Loucy (cell line): Measurements from ENCODE around the gene LAMB4.

ENCODE experiments used
- H2AFZ ChIP-seq: fragments of 200-600 bp; sonication (generic); 2 replicates; pipeline ENCODE4 v1.6.0; 2016; ENCODE audit warnings: antibody characterized with exemption, mild to moderate bottlenecking, low read length, moderate library complexity
- H3F3A ChIP-seq: fragments of 200-600 bp; 2 replicates; pipeline ENCODE4 v1.6.0; 2016; ENCODE audit warnings: antibody characterized with exemption, low read depth, mild to moderate bottlenecking
- H3K27me3 ChIP-seq: fragments of 200-600 bp; sonication (generic); 2 replicates; pipeline ENCODE4 v1.6.1; 2014; ENCODE audit warnings: low read length, mild to moderate bottlenecking; ENCODE audit not compliant: insufficient read depth, poor library complexity, severe bottlenecking
- H3K36me3 ChIP-seq: fragments of 200-600 bp; sonication (generic); 2 replicates; pipeline ENCODE4 v1.6.1; 2016; ENCODE audit warnings: low read length; ENCODE audit not compliant: insufficient read depth
- H3K4me1 ChIP-seq: fragments of 200-600 bp; sonication (generic); 2 replicates; pipeline ENCODE4 v1.5.1; 2014; ENCODE audit warnings: low read length, mild to moderate bottlenecking; ENCODE audit not compliant: insufficient read depth, poor library complexity, severe bottlenecking
- H3K4me2 ChIP-seq: fragments of 200-600 bp; sonication (generic); 2 replicates; pipeline ENCODE4 v1.6.0; 2014; ENCODE audit warnings: antibody characterized with exemption, low read length, low read depth, mild to moderate bottlenecking; ENCODE audit not compliant: poor library complexity, severe bottlenecking
- H3K4me3 ChIP-seq: fragments of 200-600 bp; sonication (generic); 2 replicates; pipeline ENCODE4 v1.5.1; 2014; ENCODE audit warnings: low read length, mild to moderate bottlenecking, mixed read lengths; ENCODE audit not compliant: poor library complexity, severe bottlenecking
- H3K79me2 ChIP-seq: fragments of 200-600 bp; sonication (generic); 2 replicates; pipeline ENCODE4 v1.6.1; 2014; ENCODE audit warnings: low read length; ENCODE audit not compliant: insufficient read depth
- H3K9ac ChIP-seq: fragments of 200-600 bp; sonication (generic); 2 replicates; pipeline ENCODE4 v1.6.0; 2014; ENCODE audit warnings: mild to moderate bottlenecking, low read depth, low read length, moderate library complexity; ENCODE audit not compliant: poor library complexity, severe bottlenecking
- H3K9me2 ChIP-seq: fragments of 200-600 bp; sonication (generic); replicated peaks from 2 replicates; pipeline ENCODE4 v1.6.1; 2016; ENCODE audit warnings: low read depth, low read length, mixed read lengths
- H3K9me3 ChIP-seq: fragments of 200-600 bp; sonication (generic); 2 replicates; pipeline ENCODE4 v1.6.1; 2014; ENCODE audit warnings: mild to moderate bottlenecking, antibody characterized with exemption, low read length, low read depth; ENCODE audit not compliant: insufficient read depth
- H4K20me1 ChIP-seq: fragments of 200-600 bp; sonication (generic); 2 replicates; pipeline ENCODE4 v1.6.0; 2014; ENCODE audit warnings: antibody characterized with exemption, low read length, mild to moderate bottlenecking; ENCODE audit not compliant: insufficient read depth, poor library complexity, severe bottlenecking
- EZH2phosphoT487 ChIP-seq: fragments of 200-600 bp; IDR thresholded peaks from 2 replicates; pipeline ENCODE4 v1.6.1; 2018; ENCODE audit warnings: antibody characterized with exemption, mild to moderate bottlenecking, moderate library complexity, borderline replicate concordance
- TF ChIP-seq, protein P1 (sequence below): fragments of 200-600 bp; sonication (generic); conservative IDR thresholded peaks from 2 replicates; pipeline ENCODE4 v1.5.1; 2014; ENCODE audit warnings: mild to moderate bottlenecking, antibody characterized with exemption, low read length

The LAMB4 gene

DNA sequence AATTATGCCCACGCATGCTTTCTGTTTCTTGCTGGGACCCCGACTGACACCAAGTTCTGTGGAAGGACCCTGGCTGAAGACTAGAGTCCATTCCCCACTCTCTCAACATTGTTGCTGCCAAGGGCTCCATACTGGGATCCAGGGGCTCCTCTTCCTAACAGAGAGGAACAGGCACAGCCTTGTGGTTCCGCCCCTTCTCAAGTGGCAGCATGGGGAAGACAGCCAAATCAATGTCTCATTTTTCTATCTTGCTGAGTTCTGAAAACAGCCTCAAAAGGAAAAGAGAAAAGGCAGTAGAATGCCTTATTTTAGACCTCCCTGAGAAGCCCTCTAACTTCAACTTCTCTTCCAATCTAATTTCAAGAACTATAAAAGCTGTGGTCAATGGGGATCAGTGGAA is 103.5 kb downstream of the LAMB4 start:
- no peaks in the 10 kb centered on the region for H3K27me3 ChIP-seq
- no peaks in the 10 kb centered on the region for H4K20me1 ChIP-seq
- H3K79me2 ChIP-seq: no peaks in the 10 kb centered on the region
- H3K4me1 ChIP-seq: no peaks in the 10 kb centered on the region
- no peaks in the 10 kb centered on the region for H3F3A ChIP-seq
- TF ChIP-seq, protein P1, sequence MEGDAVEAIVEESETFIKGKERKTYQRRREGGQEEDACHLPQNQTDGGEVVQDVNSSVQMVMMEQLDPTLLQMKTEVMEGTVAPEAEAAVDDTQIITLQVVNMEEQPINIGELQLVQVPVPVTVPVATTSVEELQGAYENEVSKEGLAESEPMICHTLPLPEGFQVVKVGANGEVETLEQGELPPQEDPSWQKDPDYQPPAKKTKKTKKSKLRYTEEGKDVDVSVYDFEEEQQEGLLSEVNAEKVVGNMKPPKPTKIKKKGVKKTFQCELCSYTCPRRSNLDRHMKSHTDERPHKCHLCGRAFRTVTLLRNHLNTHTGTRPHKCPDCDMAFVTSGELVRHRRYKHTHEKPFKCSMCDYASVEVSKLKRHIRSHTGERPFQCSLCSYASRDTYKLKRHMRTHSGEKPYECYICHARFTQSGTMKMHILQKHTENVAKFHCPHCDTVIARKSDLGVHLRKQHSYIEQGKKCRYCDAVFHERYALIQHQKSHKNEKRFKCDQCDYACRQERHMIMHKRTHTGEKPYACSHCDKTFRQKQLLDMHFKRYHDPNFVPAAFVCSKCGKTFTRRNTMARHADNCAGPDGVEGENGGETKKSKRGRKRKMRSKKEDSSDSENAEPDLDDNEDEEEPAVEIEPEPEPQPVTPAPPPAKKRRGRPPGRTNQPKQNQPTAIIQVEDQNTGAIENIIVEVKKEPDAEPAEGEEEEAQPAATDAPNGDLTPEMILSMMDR: no peak
- TF ChIP-seq EZH2phosphoT487: no peak
- H3K9me2 ChIP-seq: no peaks in the 10 kb centered on the region
- H3K4me3 ChIP-seq: no peak overlapping the region
- H3K4me2 ChIP-seq: no peak overlapping the region
- no peak overlapping the region for H3K9ac ChIP-seq
- H2AFZ ChIP-seq: no peak overlapping the region
- no peaks in the 10 kb centered on the region for H3K9me3 ChIP-seq
- H3K36me3 ChIP-seq: no peaks in the 10 kb centered on the region

DNA sequence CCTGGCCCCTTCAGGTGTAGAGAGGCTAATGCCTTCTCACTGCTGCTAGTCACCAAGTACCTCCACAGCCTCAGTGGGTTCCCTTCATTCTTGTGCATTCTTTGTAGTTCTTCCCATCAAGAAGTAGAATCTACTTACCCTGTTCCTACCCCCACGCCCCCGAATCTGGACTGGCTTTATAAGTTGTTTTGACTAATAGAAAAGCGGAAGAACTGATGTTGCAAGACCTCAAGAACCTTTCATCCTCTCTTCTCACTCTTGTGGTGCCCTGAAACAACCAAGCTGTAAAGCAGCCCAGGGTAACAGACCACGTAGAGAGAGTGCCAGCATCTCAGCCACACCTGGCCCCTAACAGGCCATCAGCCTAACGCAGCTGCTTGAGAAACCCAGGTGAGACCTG is 104.0 kb downstream of the LAMB4 start:
- Histone ChIP-seq H3K4me1 (no peaks in the 10 kb centered on the region), H3K9me2 (no peaks in the 10 kb centered on the region), H3F3A (no peaks in the 10 kb centered on the region), H3K36me3 (no peaks in the 10 kb centered on the region), H3K9ac (no peak overlapping the region), H3K9me3 (no peaks in the 10 kb centered on the region), H2AFZ (no peak overlapping the region), H3K27me3 (no peaks in the 10 kb centered on the region), H3K4me2 (no peak overlapping the region), H4K20me1 (no peaks in the 10 kb centered on the region), H3K4me3 (no peak overlapping the region), H3K79me2 (no peaks in the 10 kb centered on the region)
- TF ChIP-seq, protein P1: no peak
- no peak for TF ChIP-seq EZH2phosphoT487

DNA sequence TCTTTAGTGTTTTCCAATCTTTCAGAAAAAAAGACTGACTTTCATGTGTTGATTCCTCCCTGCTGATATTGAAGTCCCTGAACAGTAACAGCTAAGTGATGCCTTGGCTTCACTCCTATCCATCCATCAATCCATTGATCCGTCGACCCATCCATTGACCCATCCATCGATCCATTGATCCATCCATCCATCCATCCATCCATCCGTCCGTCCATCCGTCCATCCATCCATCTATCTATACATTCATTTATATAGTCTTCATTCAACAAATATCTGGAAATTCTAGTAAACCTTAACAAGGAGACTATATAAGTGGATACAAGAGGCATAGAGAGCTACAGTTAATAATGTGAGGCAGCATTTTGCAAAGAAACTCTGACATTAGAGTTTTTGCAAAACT is 105.6 kb downstream of the LAMB4 start:
- Histone ChIP-seq H3F3A (no peaks in the 10 kb centered on the region), H3K9ac (no peak overlapping the region), H3K4me1 (no peaks in the 10 kb centered on the region), H3K79me2 (no peaks in the 10 kb centered on the region), H3K9me2 (no peaks in the 10 kb centered on the region), H3K27me3 (no peaks in the 10 kb centered on the region), H3K4me2 (no peak overlapping the region), H2AFZ (no peak overlapping the region), H3K4me3 (no peak overlapping the region), H4K20me1 (no peaks in the 10 kb centered on the region), H3K9me3 (no peaks in the 10 kb centered on the region), H3K36me3 (no peaks in the 10 kb centered on the region)
- TF ChIP-seq EZH2phosphoT487: no peak
- TF ChIP-seq, protein P1: no peak
